GM21515 (cell line): ENCODE data around the gene KRTAP12-2.

Experiments
- ATAC-seq: cut with Tn5 transposase; IDR thresholded peaks from one replicate; pipeline ENCODE4 v1.9.1; 2021; ENCODE audit not compliant: unreplicated experiment

KRTAP12-2 gene

GRCh38 chr21:44666401-44667320 is at the start of gene KRTAP12-2:
KRTAP12-2 (minus strand) TSS chr21:44666927; CDS start chr21:44666886, 41 bp downstream.
- ATAC-seq = no peak

GRCh38 chr21:44714905-44715304 is 48.2 kb upstream of the KRTAP12-2 start:
- ATAC-seq = no peak

- ATAC-seq = no peak
Measured at GRCh38 chr21:44713846-44714245, 47.1 kb upstream of the KRTAP12-2 start.

- no peak for ATAC-seq
Measured at GRCh38 chr21:44713130-44713529, 46.4 kb upstream of the KRTAP12-2 start.

- ATAC-seq = no peak
Measured at GRCh38 chr21:44712203-44713028, 45.7 kb upstream of the KRTAP12-2 start.

- ATAC-seq = no peak
Measured at GRCh38 chr21:44711327-44712202, 44.8 kb upstream of the KRTAP12-2 start, which contains the start of gene TSPEAR. TSPEAR (minus strand) TSS chr21:44711572; CDS start chr21:44711514, 58 bp downstream.

GRCh38 chr21:44710756-44711326 is 44.1 kb upstream of the KRTAP12-2 start:
- no peak for ATAC-seq

DNA sequence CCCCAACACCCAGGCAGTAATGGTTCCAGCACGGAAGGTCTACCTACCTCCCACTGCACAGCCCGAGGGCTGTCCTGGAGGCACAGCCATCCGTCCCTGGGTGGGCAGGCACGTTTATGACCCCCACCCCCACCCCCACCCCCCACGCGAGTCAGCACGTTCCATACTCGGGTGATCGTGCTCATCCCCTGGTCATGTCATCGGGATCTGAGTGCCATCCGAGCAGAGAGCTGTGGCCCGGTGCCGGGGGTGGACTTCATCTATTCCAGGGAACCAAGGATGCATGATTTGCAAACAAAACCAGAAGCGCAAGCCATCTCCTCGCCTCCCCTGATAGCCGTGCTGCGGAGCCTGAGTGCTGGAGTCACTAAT is 43.6 kb upstream of the KRTAP12-2 start:
- no peak for ATAC-seq

- ATAC-seq = no peak
Measured at GRCh38 chr21:44709426-44710293, 42.9 kb upstream of the KRTAP12-2 start.

DNA sequence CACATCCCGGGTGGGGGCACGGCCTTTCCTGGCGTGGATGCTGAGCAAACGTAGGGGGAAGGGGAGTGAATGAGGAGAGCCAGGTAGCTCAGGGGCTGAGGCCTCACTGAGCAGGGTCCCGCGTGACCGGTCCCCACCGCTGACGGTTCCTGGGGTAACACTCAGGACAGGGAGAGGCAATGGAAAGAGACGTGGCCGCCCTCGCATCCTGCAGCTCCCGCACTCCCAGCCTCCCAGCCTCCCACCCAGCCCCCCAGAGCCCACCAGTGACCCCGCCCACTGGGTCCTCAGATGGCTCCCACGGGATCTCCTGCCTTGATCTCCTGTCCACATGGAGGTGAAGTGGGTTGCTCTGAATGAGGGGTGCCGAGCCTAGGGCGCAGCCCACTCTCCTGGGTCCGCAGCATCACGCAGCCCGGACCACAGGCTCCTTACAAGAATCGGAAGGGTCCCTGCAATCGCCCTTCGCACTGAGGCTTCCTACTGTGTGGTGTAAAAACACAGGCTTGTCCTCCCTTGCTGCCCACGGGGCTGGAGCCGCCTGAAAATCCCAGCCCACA is 42.2 kb upstream of the KRTAP12-2 start:
- ATAC-seq = no peak

DNA sequence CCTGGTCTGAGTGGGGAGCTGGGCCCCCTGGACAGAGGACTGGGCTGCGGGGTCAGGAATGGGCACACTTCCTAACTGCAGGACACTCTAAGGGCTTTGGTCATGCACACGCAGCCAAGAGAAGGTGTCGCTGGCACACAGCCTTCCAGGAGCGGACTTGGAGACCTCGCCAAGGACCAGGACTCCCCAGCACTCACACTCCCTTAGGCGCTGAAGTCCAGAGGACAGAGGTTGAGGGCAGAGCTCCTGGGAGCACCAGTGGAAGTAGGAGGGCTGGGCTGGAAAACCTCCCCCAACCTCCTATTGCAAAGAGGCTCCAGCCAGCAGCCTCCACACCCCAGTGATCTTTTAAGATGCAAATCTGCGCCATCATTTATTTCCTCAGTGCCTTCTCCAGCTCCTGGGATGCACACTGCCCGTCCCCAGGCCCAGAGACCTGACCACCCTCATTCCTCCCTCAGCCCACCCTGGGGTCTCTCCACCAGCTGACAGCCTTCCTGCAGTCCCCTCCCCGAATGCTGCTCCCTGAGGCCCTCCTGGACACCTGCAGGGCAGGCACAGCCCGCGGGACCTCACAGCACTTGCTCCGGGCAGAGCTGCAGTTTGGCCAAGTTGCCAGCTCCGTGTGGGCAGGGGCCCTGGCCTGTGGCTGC is 41.6 kb upstream of the KRTAP12-2 start:
- ATAC-seq = no peak

DNA sequence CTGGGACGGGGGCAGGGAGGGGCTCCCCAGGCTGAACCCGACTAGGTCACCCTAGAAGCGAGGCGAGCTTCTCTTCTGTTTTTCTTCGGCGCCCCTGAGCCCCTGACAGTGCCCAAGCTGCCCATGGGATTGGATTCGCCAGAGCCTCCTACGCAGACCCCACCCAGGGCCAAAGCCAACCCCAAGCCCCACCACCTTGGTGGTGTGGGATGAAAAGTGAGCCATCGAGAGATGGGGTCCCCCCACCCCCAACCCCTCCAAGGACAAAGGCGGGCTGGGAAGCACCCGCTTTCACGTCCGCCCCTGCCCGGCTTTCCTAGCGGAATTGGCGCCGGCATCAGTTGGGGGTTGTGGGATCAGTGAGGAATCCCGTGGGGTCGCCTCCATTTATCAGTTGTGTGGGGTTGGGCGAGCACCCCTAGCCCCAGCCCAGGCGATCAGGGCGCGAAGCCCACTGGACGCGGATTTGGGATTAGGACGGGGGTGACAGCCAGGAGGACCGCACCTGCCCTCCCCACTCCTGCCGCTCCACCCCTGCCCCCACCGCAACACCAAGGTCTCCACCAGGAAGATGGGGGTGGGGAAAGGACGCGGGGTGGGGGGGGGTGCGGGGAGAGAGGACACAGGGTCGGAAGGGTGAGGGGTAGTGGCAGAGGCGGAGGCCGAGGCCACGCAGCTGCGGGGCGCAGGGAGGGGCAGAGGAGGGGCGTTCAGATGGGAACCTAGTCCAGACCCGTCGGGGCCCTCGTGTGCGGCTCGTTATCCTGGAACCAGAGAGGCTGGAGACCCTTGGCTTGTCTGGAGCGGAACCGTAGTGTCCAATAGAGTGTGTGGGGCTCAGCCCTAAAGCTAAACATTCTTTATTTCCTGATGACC is 40.2 kb upstream of the KRTAP12-2 start:
- no peak for ATAC-seq

DNA sequence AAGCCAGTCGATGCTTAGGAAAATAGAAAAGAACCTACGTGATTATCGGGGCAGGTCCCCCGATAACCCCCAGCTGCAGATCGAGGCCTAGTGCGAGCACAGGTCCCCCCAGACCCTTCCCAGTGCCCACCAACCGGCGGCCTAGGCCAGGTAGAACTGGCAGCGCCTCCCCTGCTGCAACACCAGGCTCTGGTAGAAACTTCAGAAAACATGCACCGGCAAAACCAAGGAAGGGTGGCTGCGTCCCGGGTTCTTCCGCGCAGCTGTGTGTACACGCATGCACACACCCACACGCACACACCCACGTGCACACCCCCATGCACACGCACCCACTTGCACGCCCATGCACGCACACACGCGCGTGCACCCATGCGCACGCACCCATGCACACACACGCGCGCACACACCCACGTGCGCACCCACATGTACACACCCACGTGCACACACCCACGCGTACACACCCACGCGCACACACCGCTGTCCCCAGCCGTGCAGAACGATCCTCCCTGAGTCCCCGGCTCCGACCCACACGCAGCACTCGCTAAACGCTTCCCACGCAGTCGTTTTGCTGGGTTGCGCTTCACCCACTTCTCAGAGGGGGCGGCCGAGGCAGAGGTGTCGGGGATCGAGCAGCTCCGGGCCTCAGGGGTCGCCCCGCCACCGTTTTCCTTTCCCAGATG is 39.4 kb upstream of the KRTAP12-2 start:
- no peak for ATAC-seq

GRCh38 chr21:44704636-44705001 is 37.9 kb upstream of the KRTAP12-2 start:
- no peak for ATAC-seq

DNA sequence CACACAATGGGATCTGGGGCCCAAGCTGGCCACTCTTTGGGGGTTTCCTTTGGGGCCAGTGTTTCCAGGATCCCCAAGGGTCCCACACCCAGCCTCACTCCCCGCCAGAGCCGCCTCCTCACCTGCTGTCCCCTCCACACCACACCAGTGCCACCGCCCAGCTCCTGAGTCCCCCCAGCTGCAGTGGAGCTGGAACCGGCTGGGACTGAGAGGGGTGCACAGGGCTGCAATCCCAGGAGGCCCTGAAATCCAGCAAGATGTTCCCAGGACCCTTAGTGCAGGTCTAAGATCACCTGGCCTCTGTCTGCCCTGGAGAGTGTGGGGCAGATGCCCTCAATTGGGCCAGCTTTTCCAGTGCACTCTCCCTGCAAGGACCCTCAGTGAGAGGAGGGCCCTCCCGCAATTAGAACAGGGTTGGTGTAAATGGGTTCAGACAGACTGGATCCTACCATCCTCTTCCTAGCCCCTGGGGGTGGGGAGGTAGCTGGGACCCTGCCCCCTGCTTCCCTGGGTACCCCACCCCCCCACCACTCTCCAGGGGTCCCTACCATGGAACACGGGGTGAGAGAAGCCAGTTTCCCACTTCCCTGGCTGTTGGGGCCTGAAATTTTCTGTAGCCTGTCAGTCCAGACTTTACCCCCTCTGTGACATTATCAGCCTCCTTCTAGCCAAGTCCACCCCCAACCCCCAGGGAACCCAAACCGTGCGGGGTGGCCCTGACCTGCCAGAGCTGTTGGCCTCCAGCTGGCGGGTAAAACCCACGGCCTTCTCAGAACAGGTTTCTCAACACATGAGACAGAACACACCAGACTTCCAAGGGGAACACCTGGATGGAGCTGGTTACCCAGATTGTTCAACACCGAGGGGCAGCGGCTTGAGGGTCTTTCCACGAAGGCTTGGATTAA is 37.3 kb upstream of the KRTAP12-2 start:
- no peak for ATAC-seq
